SU-DHL-6 (cell line): Measurements from ENCODE around the gene MAP2K4.

Experiments
- H2AFZ ChIP-seq: fragments of 200-600 bp; sonication (generic); 2 replicates; pipeline ENCODE4 v1.6.1; 2014; ENCODE audit warnings: low read depth, mild to moderate bottlenecking, moderate library complexity, mixed read lengths, antibody characterized with exemption, low read length; ENCODE audit not compliant: severe bottlenecking
- H3F3A ChIP-seq: fragments of 200-600 bp; shearing (Covaris generic); 2 replicates; pipeline ENCODE4 v1.6.0; 2016; ENCODE audit warnings: antibody characterized with exemption, mild to moderate bottlenecking; ENCODE audit not compliant: insufficient read depth
- H3K27ac ChIP-seq: fragments of 200-600 bp; sonication (generic); 2 replicates; pipeline ENCODE4 v1.5.1; 2016; ENCODE audit warnings: low read depth, mild to moderate bottlenecking, low read length, moderate library complexity, mixed read lengths
- H3K27me3 ChIP-seq: fragments of 200-600 bp; sonication (generic), shearing (Covaris generic); 2 replicates; pipeline ENCODE4 v1.6.0; 2014; ENCODE audit warnings: mild to moderate bottlenecking, low read length
- H3K36me3 ChIP-seq: fragments of 200-600 bp; sonication (generic); 2 replicates; pipeline ENCODE4 v1.6.1; 2014; ENCODE audit warnings: mild to moderate bottlenecking, low read length, mixed read lengths
- H3K4me2 ChIP-seq: fragments of 300-600, 200-600 bp; shearing (Covaris generic), sonication (generic); 2 replicates; pipeline ENCODE4 v1.6.0; 2014; ENCODE audit warnings: low read length, low read depth, mild to moderate bottlenecking; ENCODE audit not compliant: poor library complexity, severe bottlenecking
- H3K4me3 ChIP-seq: fragments of 200-600 bp; sonication (generic); 2 replicates; pipeline ENCODE4 v1.5.1; 2014; ENCODE audit warnings: antibody characterized with exemption, low read length, mild to moderate bottlenecking, mixed read lengths; ENCODE audit not compliant: insufficient read depth, poor library complexity, severe bottlenecking
- H3K79me2 ChIP-seq: fragments of 200-600 bp; sonication (generic); 2 replicates; pipeline ENCODE4 v1.6.1; 2014; ENCODE audit warnings: mild to moderate bottlenecking, low read length, moderate library complexity; ENCODE audit not compliant: insufficient read depth
- H3K9ac ChIP-seq: fragments of 200-600 bp; sonication (generic); 2 replicates; pipeline ENCODE4 v1.7.0; 2014; ENCODE audit warnings: mild to moderate bottlenecking, low read length
- H3K9me2 ChIP-seq: fragments of 200-600 bp; sonication (generic); replicated peaks from 2 replicates; pipeline ENCODE4 v1.6.1; 2014; ENCODE audit warnings: low read length; ENCODE audit not compliant: insufficient read depth
- H3K9me3 ChIP-seq: fragments of 200-600 bp; sonication (generic); 2 replicates; pipeline ENCODE4 v1.6.1; 2014; ENCODE audit warnings: low read length, mixed read lengths; ENCODE audit not compliant: insufficient read depth
- H4K20me1 ChIP-seq: fragments of 200-600 bp; sonication (generic); 2 replicates; pipeline ENCODE4 v1.6.1; 2014; ENCODE audit warnings: low read depth, mild to moderate bottlenecking, antibody characterized with exemption, low read length, moderate library complexity, mixed read lengths
- CTCF ChIP-seq: fragments of 200-600 bp; sonication (generic); IDR thresholded peaks from one replicate; pipeline ENCODE4 v1.5.1; 2017; ENCODE audit warnings: antibody characterized with exemption, mild to moderate bottlenecking, low read length, moderate library complexity; ENCODE audit not compliant: insufficient read depth, poor library complexity, severe bottlenecking
- EZH2phosphoT487 ChIP-seq: fragments of 200-600 bp; sonication (generic), shearing (Covaris generic); conservative IDR thresholded peaks from 2 replicates; pipeline ENCODE4 v1.6.1; 2018; ENCODE audit warnings: mild to moderate bottlenecking, antibody characterized with exemption, low read length, moderate library complexity, mixed read lengths

MAP2K4 gene

GRCh38 chr17:12113156-12113555 lies 92.5 kb downstream of the MAP2K4 start:
- Histone ChIP-seq H3K9me3 (no peaks in the 10 kb centered on the region), H3K36me3 (0 out of 2 replicates have a peak, but pooled peaks cover 2% of the 10 kb centered on the region), H3K4me2 (no peak overlapping the region), H4K20me1 (no peaks in the 10 kb centered on the region), H3K9ac (no peak overlapping the region), H3K79me2 (no peaks in the 10 kb centered on the region), H3K27me3 (no peaks in the 10 kb centered on the region), H3K27ac (no peak overlapping the region), H3F3A (no peaks in the 10 kb centered on the region), H3K4me3 (no peak overlapping the region), H3K9me2 (no peaks in the 10 kb centered on the region), H2AFZ (no peak overlapping the region)
- TF ChIP-seq CTCF, result no peak
- TF ChIP-seq EZH2phosphoT487, result no peak

GRCh38 chr17:12114686-12115418 lies 94.2 kb downstream of the MAP2K4 start:
- no peak overlapping the region for H3K27ac ChIP-seq
- no peaks in the 10 kb centered on the region for H3K79me2 ChIP-seq
- H3K9me2 ChIP-seq, result no peaks in the 10 kb centered on the region
- no peaks in the 10 kb centered on the region for H3F3A ChIP-seq
- H2AFZ ChIP-seq, result no peak overlapping the region
- no peaks in the 10 kb centered on the region for H3K27me3 ChIP-seq
- no peaks in the 10 kb centered on the region for H3K9me3 ChIP-seq
- no peak for TF ChIP-seq CTCF
- no peak for TF ChIP-seq EZH2phosphoT487
- no peak overlapping the region for H3K4me2 ChIP-seq
- no peaks in the 10 kb centered on the region for H4K20me1 ChIP-seq
- no peak overlapping the region for H3K4me3 ChIP-seq
- no peak overlapping the region for H3K9ac ChIP-seq
- 0 out of 2 replicates have a peak, but pooled peaks cover 2% of the 10 kb centered on the region for H3K36me3 ChIP-seq

- H3K27me3 ChIP-seq, result no peaks in the 10 kb centered on the region
- H3F3A ChIP-seq, result no peaks in the 10 kb centered on the region
- no peak overlapping the region for H3K4me3 ChIP-seq
- H3K9me2 ChIP-seq, result no peaks in the 10 kb centered on the region
- H3K9me3 ChIP-seq, result no peaks in the 10 kb centered on the region
- no peak overlapping the region for H3K27ac ChIP-seq
- H3K9ac ChIP-seq, result no peak overlapping the region
- TF ChIP-seq CTCF (no peak), EZH2phosphoT487 (no peak)
- H3K79me2 ChIP-seq, result no peaks in the 10 kb centered on the region
- H3K4me2 ChIP-seq, result no peak overlapping the region
- 0 out of 2 replicates have a peak, but pooled peaks cover 2% of the 10 kb centered on the region for H3K36me3 ChIP-seq
- H2AFZ ChIP-seq, result no peak overlapping the region
- H4K20me1 ChIP-seq, result no peaks in the 10 kb centered on the region
Measured at GRCh38 chr17:12116143-12116542, 95.5 kb downstream of the MAP2K4 start.
